GM18498 (cell line): ENCODE data around the gene FZD7.

Experiments
- ATAC-seq: cut with Tn5 transposase; IDR thresholded peaks from one replicate; pipeline ENCODE4 v1.9.1; 2021; ENCODE audit warnings: mild to moderate bottlenecking, moderate library complexity; ENCODE audit not compliant: unreplicated experiment

FZD7 gene

GRCh38 chr2:202035941-202036372 lies 2.3 kb downstream of the FZD7 start:
- no peak for ATAC-seq

- no peak for ATAC-seq
Observed at GRCh38 chr2:202036601-202037037, 3.0 kb downstream of the FZD7 start.

- ATAC-seq: no peak
Observed at GRCh38 chr2:202037086-202037485, 3.4 kb downstream of the FZD7 start.

- ATAC-seq: no peak
Observed at GRCh38 chr2:202038471-202039277, 5.0 kb downstream of the FZD7 start.

GRCh38 chr2:202039278-202040078 lies 5.8 kb downstream of the FZD7 start:
- ATAC-seq: no peak

- no peak for ATAC-seq
Observed at GRCh38 chr2:202040079-202040844, 6.6 kb downstream of the FZD7 start.

GRCh38 chr2:202042444-202042843 lies 8.8 kb downstream of the FZD7 start:
- ATAC-seq: no peak

- no peak for ATAC-seq
Observed at GRCh38 chr2:202043475-202043874, 9.8 kb downstream of the FZD7 start.

GRCh38 chr2:202044777-202045176 lies 11.1 kb downstream of the FZD7 start:
- ATAC-seq: no peak

- no peak for ATAC-seq
Observed at GRCh38 chr2:202046572-202046971, 12.9 kb downstream of the FZD7 start.

GRCh38 chr2:202049092-202049728 lies 15.6 kb downstream of the FZD7 start:
- ATAC-seq: no peak

- no peak for ATAC-seq
Observed at GRCh38 chr2:202049840-202050239, 16.2 kb downstream of the FZD7 start.

- no peak for ATAC-seq
Observed at GRCh38 chr2:202050652-202051051, 17.0 kb downstream of the FZD7 start.

GRCh38 chr2:202051499-202052161 lies 18.0 kb downstream of the FZD7 start:
- ATAC-seq: no peak

GRCh38 chr2:202052235-202052634 lies 18.6 kb downstream of the FZD7 start:
- ATAC-seq: no peak

GRCh38 chr2:202054679-202055078 lies 21.0 kb downstream of the FZD7 start:
- ATAC-seq: no peak

GRCh38 chr2:202056611-202057010 lies 23.0 kb downstream of the FZD7 start:
- no peak for ATAC-seq

- ATAC-seq: no peak
Observed at GRCh38 chr2:202060218-202060617, 26.6 kb downstream of the FZD7 start.

GRCh38 chr2:202061695-202062094 lies 28.0 kb downstream of the FZD7 start:
- ATAC-seq: no peak

- no peak for ATAC-seq
Observed at GRCh38 chr2:202064171-202064880, 30.7 kb downstream of the FZD7 start.
